K562 (cell line): ENCODE data around the gene FN3K. TPM values are rescaled to one million over a fixed set of nuclear protein-coding genes. Genes with fewer than 3 reads are reported as not detected.
A peak's percentile ranks its signal among the peaks of the same experiment; 100 is the strongest.

Experiments used
- DNMT1 ChIP-seq: fragments of 450-650 bp; IDR thresholded peaks from 2 replicates; pipeline ENCODE4 v1.6.1; 2016; ENCODE audit warnings: antibody characterized with exemption, mild to moderate bottlenecking
- GATA2 ChIP-seq: sonication (generic); formaldehyde crosslinking; IDR thresholded peaks from 2 replicates; pipeline ENCODE4 v1.4.0; 2020; ENCODE audit warnings: mild to moderate bottlenecking, missing genetic modification reagents
- HLTF ChIP-seq: fragments of 450-650 bp; IDR thresholded peaks from 2 replicates; pipeline ENCODE4 v1.6.1; 2016
- IRF1 ChIP-seq: sonication (generic); formaldehyde crosslinking; IDR thresholded peaks from 2 replicates; pipeline ENCODE4 v1.8.0; 2022; ENCODE audit warnings: missing genetic modification reagents, mild to moderate bottlenecking, borderline replicate concordance
- KAT2B ChIP-seq: IDR thresholded peaks from one replicate; pipeline ENCODE4 v1.6.1; 2012; ENCODE audit warnings: low read depth, mild to moderate bottlenecking, control low read depth, inconsistent platforms, low read length, moderate library complexity
- MAX ChIP-seq: sonication (generic); formaldehyde crosslinking; IDR thresholded peaks from 2 replicates; pipeline ENCODE4 v1.9.0; 2022; ENCODE audit warnings: mild to moderate bottlenecking, missing genetic modification reagents
- PATZ1 ChIP-seq: fragments of 250-450 bp; sonication (Bioruptor Pico); IDR thresholded peaks from 2 replicates; pipeline ENCODE4 v1.5.0; 2020; ENCODE audit warnings: mild to moderate bottlenecking, borderline replicate concordance
- PBX2 ChIP-seq, 2 experiments: IDR thresholded peaks in 1 of 2; conservative IDR thresholded peaks in 1 of 2; 2 replicates each; pipeline ENCODE4 v1.6.1; 2016; ENCODE audit warnings: low read depth in 2 of 2, mild to moderate bottlenecking in 1 of 2, missing compliant biosample characterization in 1 of 2, missing genetic modification characterization in 1 of 2, moderate library complexity in 1 of 2
- POLR2G ChIP-seq: fragments of 200-400 bp; formaldehyde crosslinking; IDR thresholded peaks from 2 replicates; pipeline ENCODE4 v1.6.1; 2017; ENCODE audit warnings: low read depth, mild to moderate bottlenecking, antibody characterized with exemption, low read length, moderate library complexity
- RAD21 ChIP-seq, 2 experiments: fragments of 250-450 bp in 1 of 2; fragments of 450-650 bp in 1 of 2; sonication (Bioruptor Pico) in 1 of 2; formaldehyde crosslinking in 1 of 2; IDR thresholded peaks in 1 of 2; conservative IDR thresholded peaks in 1 of 2; 2 replicates each; pipeline versions ENCODE4 v1.4.0 to v1.8.0; 2020 to 2022; ENCODE audit warnings: mild to moderate bottlenecking in 2 of 2, moderate library complexity in 1 of 2
- SUPT5H ChIP-seq: fragments of 450-650 bp; IDR thresholded peaks from 2 replicates; pipeline ENCODE4 v1.6.1; 2016
- TOE1 ChIP-seq, 2 experiments: fragments of 450-650 bp in 1 of 2; sonication (generic) in 1 of 2; formaldehyde crosslinking in 1 of 2; IDR thresholded peaks; 2 replicates each; pipeline versions ENCODE4 v1.7.1 to v1.8.0; 2016 to 2022; ENCODE audit warnings: borderline replicate concordance in 2 of 2, mild to moderate bottlenecking in 2 of 2, antibody characterized with exemption in 1 of 2, inconsistent platforms in 1 of 2, low read depth in 1 of 2, missing genetic modification reagents in 1 of 2, moderate library complexity in 1 of 2
- ZBTB12 ChIP-seq: fragments of 250-450 bp; sonication (Bioruptor Pico); IDR thresholded peaks from 2 replicates; pipeline ENCODE4 v1.4.0; 2020
- ZBTB43 ChIP-seq: sonication (generic); formaldehyde crosslinking; IDR thresholded peaks from 2 replicates; pipeline ENCODE4 v1.8.0; 2023; ENCODE audit warnings: mild to moderate bottlenecking, missing genetic modification reagents
- ZNF23 ChIP-seq: fragments of 250-450 bp; sonication (Bioruptor Pico); IDR thresholded peaks from 2 replicates; pipeline ENCODE4 v1.4.0; 2020; ENCODE audit warnings: mild to moderate bottlenecking
- ZNF830 ChIP-seq: fragments of 250-450 bp; sonication (Bioruptor Pico); IDR thresholded peaks from 2 replicates; pipeline ENCODE4 v1.5.0; 2021; ENCODE audit warnings: mild to moderate bottlenecking
- polyA plus RNA-seq, 8 experiments: library from polyadenylated mRNA; depleted of rRNA in 4 of 8; stranded (reverse) in 5 of 8; unstranded in 3 of 8; fragments of >200 nt; fragmentation: Nextera tagmentation in 2 of 8; fragmentation: Illumina TruSeq in 1 of 8; extraction: Ambion mirVana in 2 of 8; extraction: Trizol in 1 of 8; gene quantifications; 2 replicates each; pipeline versions ENCODE4 v1.2.1 to v1.2.3, GENCODE V29; 2011 to 2014; ENCODE audit warnings: inconsistent platforms in 1 of 8, missing spikeins in 1 of 8
- total RNA-seq, 7 experiments: library from RNA; depleted of rRNA in 6 of 7; stranded (reverse); fragments of >200 nt in 6 of 7; fragmentation: Illumina TruSeq in 2 of 7; extraction: Trizol in 2 of 7; gene quantifications; 2 replicates each; pipeline versions ENCODE4 v1.2.1 to v1.2.3, GENCODE V29; 2011 to 2021; ENCODE audit warnings: low replicate concordance in 1 of 7

FN3K gene
- total and polyA plus RNA-seq, 9 of the 15 experiments (the other 6 are each of a cell fraction or from before 2014, with no cell fraction given) = 0.08 to 22.7 (median 3.8) TPM

GRCh38 chr17:82752371-82753200, 17.2 kb downstream of the FN3K start (continued):
- TF ChIP-seq IRF1 (no peak), HLTF (no peak), ZBTB43 (CRISPR knock-in tag) (no peak), PATZ1 (CRISPR knock-in tag) (no peak), ZNF830 (CRISPR knock-in tag) (no peak), KAT2B (no peak), SUPT5H (no peak), TOE1 (IDR thresholded peaks at IDR 0.05; ENCODE audit: borderline replicate concordance) (no peak), TOE1 (CRISPR knock-in tag; IDR thresholded peaks at IDR 0.05; ENCODE audit: borderline replicate concordance, low read depth) (no peak), DNMT1 (no peak), ZNF23 (no peak), POLR2G (peak; percentile 0; the same call in 1 of the 2 replicates), RAD21 (CRISPR knock-in tag; conservative IDR thresholded peaks at IDR 0.05 in 1 of 2, IDR thresholded peaks at IDR 0.05 in 1 of 2) (no peak), MAX (no peak; the same call in 1 of the 2 replicates), PBX2 (CRISPR knock-in tag; IDR thresholded peaks at IDR 0.05; ENCODE audit: low read depth) (no peak), PBX2 (tag; conservative IDR thresholded peaks at IDR 0.05; ENCODE audit: low read depth) (no peak), ZBTB12 (CRISPR knock-in tag) (no peak), GATA2 (CRISPR knock-in tag) (no peak)
